ENCODE measurements around the gene ARRDC2. TPM values are rescaled to one million over a fixed set of nuclear protein-coding genes. Genes with fewer than 3 reads are reported as not detected.

Gene ARRDC2
- total and polyA plus RNA-seq, 9 of the 15 experiments (the other 6 are each of a cell fraction or from before 2014, with no cell fraction given): 1.9 to 27.4 (median 15.2) TPM

- TF ChIP-seq, protein P1, sequence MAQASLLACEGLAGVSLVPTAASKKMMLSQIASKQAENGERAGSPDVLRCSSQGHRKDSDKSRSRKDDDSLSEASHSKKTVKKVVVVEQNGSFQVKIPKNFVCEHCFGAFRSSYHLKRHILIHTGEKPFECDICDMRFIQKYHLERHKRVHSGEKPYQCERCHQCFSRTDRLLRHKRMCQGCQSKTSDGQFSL (CRISPR knock-in tag; IDR thresholded peaks at IDR 0.05): peak; percentile 71
- TF ChIP-seq, protein P1 (tag; IDR thresholded peaks at IDR 0.05): peak in 1 of 2 experiments; percentile 56; a peak in 2 of 4 replicates
- TF ChIP-seq, protein P2, sequence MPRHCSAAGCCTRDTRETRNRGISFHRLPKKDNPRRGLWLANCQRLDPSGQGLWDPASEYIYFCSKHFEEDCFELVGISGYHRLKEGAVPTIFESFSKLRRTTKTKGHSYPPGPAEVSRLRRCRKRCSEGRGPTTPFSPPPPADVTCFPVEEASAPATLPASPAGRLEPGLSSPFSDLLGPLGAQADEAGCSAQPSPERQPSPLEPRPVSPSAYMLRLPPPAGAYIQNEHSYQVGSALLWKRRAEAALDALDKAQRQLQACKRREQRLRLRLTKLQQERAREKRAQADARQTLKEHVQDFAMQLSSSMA (CRISPR knock-in tag; IDR thresholded peaks at IDR 0.05): no peak
- TF ChIP-seq POLR3A (IDR thresholded peaks at IDR 0.05; ENCODE audit: borderline replicate concordance, extremely low read depth, insufficient read depth, insufficient read length): no peak
- no peak for TF ChIP-seq SAFB (IDR thresholded peaks at IDR 0.05; ENCODE audit: borderline replicate concordance, low read depth, low read length)
- no peak for TF ChIP-seq SMARCB1 (IDR thresholded peaks at IDR 0.05; ENCODE audit: insufficient read length, low read depth)
- no peak for TF ChIP-seq POLR2H (tag; IDR thresholded peaks at IDR 0.05; ENCODE audit: low read depth)
- TF ChIP-seq, protein P3, sequence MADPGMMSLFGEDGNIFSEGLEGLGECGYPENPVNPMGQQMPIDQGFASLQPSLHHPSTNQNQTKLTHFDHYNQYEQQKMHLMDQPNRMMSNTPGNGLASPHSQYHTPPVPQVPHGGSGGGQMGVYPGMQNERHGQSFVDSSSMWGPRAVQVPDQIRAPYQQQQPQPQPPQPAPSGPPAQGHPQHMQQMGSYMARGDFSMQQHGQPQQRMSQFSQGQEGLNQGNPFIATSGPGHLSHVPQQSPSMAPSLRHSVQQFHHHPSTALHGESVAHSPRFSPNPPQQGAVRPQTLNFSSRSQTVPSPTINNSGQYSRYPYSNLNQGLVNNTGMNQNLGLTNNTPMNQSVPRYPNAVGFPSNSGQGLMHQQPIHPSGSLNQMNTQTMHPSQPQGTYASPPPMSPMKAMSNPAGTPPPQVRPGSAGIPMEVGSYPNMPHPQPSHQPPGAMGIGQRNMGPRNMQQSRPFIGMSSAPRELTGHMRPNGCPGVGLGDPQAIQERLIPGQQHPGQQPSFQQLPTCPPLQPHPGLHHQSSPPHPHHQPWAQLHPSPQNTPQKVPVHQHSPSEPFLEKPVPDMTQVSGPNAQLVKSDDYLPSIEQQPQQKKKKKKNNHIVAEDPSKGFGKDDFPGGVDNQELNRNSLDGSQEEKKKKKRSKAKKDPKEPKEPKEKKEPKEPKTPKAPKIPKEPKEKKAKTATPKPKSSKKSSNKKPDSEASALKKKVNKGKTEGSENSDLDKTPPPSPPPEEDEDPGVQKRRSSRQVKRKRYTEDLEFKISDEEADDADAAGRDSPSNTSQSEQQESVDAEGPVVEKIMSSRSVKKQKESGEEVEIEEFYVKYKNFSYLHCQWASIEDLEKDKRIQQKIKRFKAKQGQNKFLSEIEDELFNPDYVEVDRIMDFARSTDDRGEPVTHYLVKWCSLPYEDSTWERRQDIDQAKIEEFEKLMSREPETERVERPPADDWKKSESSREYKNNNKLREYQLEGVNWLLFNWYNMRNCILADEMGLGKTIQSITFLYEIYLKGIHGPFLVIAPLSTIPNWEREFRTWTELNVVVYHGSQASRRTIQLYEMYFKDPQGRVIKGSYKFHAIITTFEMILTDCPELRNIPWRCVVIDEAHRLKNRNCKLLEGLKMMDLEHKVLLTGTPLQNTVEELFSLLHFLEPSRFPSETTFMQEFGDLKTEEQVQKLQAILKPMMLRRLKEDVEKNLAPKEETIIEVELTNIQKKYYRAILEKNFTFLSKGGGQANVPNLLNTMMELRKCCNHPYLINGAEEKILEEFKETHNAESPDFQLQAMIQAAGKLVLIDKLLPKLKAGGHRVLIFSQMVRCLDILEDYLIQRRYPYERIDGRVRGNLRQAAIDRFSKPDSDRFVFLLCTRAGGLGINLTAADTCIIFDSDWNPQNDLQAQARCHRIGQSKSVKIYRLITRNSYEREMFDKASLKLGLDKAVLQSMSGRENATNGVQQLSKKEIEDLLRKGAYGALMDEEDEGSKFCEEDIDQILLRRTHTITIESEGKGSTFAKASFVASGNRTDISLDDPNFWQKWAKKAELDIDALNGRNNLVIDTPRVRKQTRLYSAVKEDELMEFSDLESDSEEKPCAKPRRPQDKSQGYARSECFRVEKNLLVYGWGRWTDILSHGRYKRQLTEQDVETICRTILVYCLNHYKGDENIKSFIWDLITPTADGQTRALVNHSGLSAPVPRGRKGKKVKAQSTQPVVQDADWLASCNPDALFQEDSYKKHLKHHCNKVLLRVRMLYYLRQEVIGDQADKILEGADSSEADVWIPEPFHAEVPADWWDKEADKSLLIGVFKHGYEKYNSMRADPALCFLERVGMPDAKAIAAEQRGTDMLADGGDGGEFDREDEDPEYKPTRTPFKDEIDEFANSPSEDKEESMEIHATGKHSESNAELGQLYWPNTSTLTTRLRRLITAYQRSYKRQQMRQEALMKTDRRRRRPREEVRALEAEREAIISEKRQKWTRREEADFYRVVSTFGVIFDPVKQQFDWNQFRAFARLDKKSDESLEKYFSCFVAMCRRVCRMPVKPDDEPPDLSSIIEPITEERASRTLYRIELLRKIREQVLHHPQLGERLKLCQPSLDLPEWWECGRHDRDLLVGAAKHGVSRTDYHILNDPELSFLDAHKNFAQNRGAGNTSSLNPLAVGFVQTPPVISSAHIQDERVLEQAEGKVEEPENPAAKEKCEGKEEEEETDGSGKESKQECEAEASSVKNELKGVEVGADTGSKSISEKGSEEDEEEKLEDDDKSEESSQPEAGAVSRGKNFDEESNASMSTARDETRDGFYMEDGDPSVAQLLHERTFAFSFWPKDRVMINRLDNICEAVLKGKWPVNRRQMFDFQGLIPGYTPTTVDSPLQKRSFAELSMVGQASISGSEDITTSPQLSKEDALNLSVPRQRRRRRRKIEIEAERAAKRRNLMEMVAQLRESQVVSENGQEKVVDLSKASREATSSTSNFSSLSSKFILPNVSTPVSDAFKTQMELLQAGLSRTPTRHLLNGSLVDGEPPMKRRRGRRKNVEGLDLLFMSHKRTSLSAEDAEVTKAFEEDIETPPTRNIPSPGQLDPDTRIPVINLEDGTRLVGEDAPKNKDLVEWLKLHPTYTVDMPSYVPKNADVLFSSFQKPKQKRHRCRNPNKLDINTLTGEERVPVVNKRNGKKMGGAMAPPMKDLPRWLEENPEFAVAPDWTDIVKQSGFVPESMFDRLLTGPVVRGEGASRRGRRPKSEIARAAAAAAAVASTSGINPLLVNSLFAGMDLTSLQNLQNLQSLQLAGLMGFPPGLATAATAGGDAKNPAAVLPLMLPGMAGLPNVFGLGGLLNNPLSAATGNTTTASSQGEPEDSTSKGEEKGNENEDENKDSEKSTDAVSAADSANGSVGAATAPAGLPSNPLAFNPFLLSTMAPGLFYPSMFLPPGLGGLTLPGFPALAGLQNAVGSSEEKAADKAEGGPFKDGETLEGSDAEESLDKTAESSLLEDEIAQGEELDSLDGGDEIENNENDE (IDR thresholded peaks at IDR 0.05; ENCODE audit: low read depth, low read length): no peak
- peak; percentile 51 for TF ChIP-seq CREB1 (IDR thresholded peaks at IDR 0.05)
- TF ChIP-seq CREB1 (CRISPR knock-in tag; IDR thresholded peaks at IDR 0.05): peak; percentile 57; the same call in 1 of the 2 replicates
- TF ChIP-seq, protein P4, sequence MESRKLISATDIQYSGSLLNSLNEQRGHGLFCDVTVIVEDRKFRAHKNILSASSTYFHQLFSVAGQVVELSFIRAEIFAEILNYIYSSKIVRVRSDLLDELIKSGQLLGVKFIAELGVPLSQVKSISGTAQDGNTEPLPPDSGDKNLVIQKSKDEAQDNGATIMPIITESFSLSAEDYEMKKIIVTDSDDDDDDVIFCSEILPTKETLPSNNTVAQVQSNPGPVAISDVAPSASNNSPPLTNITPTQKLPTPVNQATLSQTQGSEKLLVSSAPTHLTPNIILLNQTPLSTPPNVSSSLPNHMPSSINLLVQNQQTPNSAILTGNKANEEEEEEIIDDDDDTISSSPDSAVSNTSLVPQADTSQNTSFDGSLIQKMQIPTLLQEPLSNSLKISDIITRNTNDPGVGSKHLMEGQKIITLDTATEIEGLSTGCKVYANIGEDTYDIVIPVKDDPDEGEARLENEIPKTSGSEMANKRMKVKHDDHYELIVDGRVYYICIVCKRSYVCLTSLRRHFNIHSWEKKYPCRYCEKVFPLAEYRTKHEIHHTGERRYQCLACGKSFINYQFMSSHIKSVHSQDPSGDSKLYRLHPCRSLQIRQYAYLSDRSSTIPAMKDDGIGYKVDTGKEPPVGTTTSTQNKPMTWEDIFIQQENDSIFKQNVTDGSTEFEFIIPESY (CRISPR knock-in tag; IDR thresholded peaks at IDR 0.05): no peak
Observed at GRCh38 chr19:18000915-18001776, 6.8 kb upstream of the ARRDC2 start (continued).
